GOT3 (cell line): Measurements from ENCODE around the gene ADAM15.

Source experiments
- DNase-seq: peaks from one replicate; lab custom pipeline; 2025; ENCODE audit warnings: mixed read lengths; lab: John Stamatoyannopoulos, UW

The ADAM15 gene

GRCh38 chr1:155086856-155087535 is 35.9 kb downstream of the ADAM15 start:
- DNase-seq = no peak

DNA sequence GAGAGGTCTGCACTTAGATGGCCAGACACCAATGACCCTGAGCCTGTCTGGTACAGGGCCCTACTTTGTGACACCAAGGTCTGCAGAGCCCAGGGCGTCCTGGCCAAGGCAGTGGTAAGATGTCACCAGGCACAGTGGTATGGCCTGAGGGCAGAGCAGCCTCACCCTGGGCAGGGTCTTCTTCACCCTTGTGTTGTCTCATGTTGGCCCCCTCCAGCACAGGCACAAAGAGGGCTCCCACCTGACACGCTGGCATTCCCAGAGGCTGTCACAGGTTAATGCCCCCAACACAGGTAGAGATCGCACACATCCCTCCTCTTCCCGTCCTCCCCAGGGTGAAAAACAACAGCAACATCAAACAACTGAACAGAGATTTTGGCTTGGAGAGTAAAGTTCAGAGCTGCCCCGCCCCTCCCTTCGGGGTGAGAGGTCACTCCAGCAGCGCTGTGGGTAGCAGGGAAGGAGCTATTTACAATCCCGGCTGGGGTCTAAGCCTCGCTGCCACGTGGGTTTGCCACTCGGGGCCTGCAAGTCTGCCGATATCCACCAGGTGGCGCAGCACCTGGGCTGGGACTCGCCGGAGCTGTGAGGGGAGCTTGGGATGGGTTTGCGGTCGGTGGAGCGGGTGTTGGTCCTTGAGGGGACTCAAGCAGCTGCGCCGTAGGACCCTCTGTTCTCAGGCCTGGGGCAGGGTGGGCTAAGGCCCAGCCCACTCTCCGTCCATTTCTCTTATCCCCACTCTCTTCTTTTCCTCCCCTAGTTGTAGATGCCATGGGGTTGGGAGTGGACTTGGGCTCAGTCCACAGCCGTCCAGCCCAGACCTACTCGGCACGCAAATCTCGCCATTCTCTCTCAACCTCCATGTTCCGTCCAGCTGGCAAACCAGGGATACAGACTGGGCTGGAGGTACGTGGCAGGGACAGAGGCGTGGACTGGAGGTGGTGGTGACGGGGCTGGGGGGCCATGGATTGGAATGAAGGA is 40.2 kb downstream of the ADAM15 start:
- no peak for DNase-seq

DNA sequence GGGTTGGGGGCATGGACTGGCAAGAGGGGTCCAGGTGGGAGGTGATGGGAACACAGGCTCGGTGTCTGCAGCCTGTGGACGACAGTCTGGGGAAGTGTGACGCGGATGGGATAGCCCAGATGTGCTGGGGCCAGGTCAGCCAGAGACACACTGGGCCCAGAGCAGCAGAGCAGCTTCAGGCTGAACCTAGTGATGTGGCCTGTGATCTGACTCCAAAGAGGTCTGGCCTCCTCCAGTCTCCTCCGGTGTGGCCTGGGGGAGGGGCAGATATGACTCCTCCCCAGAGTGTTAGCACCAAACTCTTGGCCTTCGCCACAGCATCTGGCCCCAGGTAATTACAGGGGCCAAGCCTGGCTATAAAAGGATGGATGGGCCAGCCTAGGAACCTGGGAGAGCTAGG is 41.0 kb downstream of the ADAM15 start:
- DNase-seq = no peak

DNA sequence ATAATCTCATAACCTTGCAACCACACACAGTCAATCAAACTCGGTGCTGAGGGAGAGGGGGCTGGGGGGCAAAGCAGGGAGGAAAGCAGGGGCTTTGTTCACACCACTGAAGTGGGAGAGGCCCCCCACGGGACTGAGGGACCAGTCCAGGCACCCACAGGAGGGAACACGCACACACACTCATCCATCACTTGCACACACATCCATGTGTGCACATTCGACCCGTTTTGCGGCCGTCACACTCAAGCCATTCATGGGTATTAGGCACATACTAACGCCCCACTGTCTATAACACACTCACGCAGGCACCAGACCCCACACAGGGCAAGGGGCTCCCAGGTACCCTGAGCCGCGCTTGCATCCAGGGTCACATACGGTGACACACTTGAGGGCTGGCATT is 41.5 kb downstream of the ADAM15 start:
- no peak for DNase-seq

- DNase-seq = no peak
These were observed 43.0 kb downstream of the ADAM15 start for GRCh38 chr1:155093911-155094621.

DNA sequence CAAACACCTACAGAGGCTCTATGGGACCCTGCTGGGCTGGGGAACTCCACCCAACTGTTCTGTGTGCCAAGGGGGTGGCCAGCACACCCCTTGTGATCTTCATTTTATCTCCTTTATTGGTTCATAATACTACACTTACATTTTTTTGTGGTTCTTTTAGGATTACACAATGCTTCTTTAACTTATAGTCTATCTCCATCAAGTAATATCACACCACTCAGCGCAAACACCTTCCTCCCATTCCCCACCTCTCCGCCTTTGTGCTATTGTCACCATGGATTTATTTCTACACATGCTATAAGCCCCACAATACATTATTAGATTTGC is 43.5 kb downstream of the ADAM15 start:
- DNase-seq = no peak

DNA sequence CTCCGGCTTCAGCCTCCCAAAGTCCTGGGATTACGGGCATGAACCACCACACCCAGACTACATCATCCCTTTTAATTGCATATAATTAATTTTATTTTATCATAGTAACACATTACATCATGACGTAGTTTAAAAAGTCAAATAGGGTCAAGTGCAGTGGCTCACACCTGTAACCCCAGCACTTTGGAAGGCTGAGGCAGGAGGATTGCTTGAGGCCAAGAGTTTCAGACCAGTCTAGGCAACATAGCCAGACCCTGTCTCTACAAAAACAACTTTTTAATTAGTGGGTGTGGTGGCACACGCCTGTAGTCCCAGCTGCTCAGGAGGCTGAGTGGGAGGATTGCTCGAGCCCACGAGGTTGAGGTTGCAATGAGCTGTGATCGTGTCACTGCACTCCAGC is 48.2 kb downstream of the ADAM15 start:
- no peak for DNase-seq

DNA sequence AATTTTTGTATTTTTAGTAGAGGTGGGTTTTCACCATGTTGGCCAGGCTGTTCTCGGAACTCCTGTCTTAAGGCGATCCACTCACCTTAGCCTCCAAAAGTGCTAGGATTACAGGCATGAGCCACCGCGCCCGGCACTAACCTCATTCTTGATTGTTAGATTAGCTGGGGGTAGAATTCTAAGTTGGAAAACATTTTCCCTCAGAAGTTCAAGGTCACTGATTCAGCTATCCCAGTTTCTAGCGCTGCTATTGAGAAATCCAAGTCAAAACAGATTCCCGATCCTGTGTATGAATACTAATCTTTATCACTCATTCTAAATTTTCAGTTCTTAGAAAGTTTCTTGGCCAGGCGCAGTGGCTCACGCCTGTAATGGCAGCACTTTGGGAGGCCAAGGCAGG is 52.2 kb downstream of the ADAM15 start:
- no peak for DNase-seq

DNA sequence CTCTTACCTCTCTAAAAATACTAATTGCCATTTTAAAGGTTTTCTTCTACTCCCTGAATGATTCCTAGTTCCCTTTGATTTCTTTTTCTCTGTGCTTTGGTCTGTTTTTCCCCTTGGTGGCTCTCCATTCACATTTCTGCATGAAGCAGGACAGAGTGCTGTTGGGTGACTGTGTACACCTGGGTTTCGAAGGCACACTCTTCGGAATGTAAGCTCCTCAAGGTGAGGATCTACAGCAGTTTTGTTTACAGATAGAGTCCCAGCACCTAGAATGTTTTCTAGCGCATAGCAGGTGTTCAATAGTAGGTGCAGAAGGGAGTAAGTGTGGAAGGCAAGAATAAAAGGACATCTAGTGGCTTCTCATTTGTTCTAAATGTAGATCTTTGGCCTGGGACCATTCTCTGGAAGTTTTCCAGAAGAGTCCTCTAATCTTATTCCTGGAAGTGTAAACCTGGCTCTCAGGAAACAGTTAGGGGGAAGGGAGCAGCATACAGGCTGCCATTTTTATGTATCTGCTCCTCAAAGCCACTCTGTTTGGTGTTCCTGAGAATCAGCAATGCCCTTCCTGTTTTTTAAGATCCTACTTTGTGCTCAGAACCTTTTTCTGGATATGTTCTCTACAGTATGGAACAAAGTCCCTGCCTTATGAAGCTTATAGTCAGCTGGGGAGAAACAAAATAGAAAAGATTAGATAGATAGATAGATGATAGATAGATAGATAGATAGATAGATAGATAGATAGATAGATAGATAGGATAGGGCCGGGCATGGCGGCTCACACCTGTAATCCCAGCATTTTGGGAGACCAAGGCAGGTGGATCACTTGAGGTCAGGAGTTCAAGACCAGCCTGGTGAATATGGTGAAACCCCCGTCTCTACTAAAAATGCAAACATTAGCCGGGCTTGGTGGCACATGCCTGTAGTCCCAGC is 53.8 kb downstream of the ADAM15 start:
- no peak for DNase-seq

- no peak for DNase-seq
These were observed 54.5 kb downstream of the ADAM15 start for GRCh38 chr1:155105604-155106011.

- DNase-seq = no peak
These were observed 55.7 kb downstream of the ADAM15 start for GRCh38 chr1:155106862-155107261.

DNA sequence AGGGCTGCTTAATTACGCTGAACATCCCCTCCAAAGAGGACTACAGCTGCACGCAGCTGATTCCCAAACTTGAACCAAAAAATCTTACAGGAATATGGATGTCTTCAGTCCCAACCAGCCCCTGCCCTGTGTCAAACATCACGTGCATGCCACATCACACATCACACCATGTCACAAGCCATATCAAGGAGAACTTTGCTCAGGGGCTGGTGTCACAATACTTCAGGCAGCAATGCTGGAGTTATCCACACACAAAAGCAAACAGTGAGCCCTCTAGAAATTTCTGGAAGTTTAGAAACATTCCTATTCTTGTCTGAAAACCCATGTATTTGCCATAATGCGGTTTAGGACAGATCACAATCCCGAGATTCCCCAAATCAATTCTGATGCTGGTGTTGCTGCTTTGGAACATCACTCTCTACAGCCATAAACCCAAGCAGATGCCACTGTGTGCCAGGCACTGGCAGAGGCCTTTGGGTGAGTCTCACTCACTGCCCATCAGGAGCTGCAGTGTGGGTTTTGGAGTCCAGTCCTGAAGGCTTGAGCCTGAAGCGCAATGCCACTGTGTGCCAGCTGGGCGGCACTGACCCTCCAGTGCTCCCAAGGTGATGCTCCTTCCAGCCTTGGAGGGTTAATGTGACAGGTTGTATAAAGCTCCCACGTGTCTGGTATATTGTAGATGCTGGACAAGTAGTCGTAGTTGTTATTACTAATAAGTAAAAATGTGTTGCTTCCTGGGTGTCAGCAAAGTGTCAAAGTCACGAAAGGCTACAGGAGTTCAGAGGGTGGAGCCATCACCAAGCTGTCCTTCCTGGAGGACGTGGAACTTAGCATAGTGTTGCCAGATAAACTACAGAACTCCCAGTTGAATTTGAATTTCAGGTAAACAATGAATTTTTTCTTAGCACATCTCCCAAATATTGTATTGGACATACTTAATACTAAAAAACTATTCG is 56.5 kb downstream of the ADAM15 start:
- DNase-seq = no peak

GRCh38 chr1:155108296-155108695 is 57.2 kb downstream of the ADAM15 start:
- DNase-seq = no peak

DNA sequence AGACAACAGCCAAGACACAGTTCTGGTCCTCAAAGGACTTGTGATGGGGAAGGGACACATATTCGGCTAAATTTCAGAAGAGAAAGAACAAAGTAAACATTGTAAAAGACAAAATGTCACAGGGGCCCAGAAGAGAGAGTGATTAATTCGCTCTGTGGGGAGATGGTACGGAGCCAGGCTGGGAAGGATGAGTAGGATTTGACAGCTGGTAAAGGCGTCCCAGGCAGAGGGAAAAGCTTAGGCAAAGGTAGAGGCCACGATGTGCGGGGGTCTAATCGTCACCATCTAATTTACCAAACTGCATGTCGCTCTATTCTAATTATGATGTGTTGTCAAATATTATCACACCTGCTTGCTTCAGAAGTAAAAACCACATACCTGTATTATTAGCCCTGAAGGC is 59.3 kb downstream of the ADAM15 start:
- no peak for DNase-seq

GRCh38 chr1:155110826-155111225 is 59.7 kb downstream of the ADAM15 start:
- DNase-seq = no peak
